GM23338 (cell line): ENCODE results near the gene CLDN11.

Experiments
- CREB1 ChIP-seq: fragments of 250-450 bp; sonication (Bioruptor Pico); IDR thresholded peaks from 2 replicates; pipeline ENCODE4 v1.5.0; 2020; ENCODE audit warnings: low read depth, mild to moderate bottlenecking, moderate library complexity
- EZH2 ChIP-seq: fragments of 200-600 bp; sonication (generic); IDR thresholded peaks from one replicate; pipeline ENCODE4 v1.8.0; 2017; ENCODE audit warnings: antibody characterized with exemption, mild to moderate bottlenecking, low read depth; ENCODE audit not compliant: unreplicated experiment
- POLR2AphosphoS5 ChIP-seq: IDR thresholded peaks from 2 replicates; pipeline ENCODE4 v1.6.1; 2016; ENCODE audit warnings: antibody characterized with exemption, low read depth
- TF ChIP-seq, protein P1 (sequence below), 2 experiments: fragments of 200-600 bp in 1 of 2; sonication (generic) in 1 of 2; conservative IDR thresholded peaks; 2 replicates each; pipeline versions ENCODE4 v1.5.1 to v1.6.1; 2016 to 2017; ENCODE audit warnings: antibody characterized with exemption in 2 of 2, low read depth in 2 of 2, mild to moderate bottlenecking in 2 of 2, moderate library complexity in 1 of 2
- TF ChIP-seq, protein P2 (sequence below): IDR thresholded peaks from one replicate; pipeline ENCODE4 v1.6.1; 2018; ENCODE audit warnings: antibody characterized with exemption; ENCODE audit not compliant: unreplicated experiment

DNA sequence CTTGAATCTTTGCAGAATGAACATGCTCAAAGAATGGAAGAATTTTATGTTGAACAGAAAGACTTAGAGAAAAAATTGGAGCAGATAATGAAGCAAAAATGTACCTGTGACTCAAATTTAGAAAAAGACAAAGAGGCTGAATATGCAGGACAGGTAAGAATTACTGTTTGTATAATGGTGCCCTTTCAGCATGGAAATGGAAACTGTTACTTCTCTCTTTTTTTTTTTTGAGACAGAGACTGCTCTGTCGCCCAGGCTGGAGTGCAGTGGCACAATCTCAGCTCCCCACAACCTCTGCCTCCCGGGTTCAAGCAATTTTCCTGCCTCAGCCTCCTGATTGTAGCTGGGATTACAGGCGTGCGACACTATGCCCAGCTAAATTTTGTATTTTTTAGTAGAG is 27.6 kb upstream of the CLDN11 start:
- TF ChIP-seq, protein P1, sequence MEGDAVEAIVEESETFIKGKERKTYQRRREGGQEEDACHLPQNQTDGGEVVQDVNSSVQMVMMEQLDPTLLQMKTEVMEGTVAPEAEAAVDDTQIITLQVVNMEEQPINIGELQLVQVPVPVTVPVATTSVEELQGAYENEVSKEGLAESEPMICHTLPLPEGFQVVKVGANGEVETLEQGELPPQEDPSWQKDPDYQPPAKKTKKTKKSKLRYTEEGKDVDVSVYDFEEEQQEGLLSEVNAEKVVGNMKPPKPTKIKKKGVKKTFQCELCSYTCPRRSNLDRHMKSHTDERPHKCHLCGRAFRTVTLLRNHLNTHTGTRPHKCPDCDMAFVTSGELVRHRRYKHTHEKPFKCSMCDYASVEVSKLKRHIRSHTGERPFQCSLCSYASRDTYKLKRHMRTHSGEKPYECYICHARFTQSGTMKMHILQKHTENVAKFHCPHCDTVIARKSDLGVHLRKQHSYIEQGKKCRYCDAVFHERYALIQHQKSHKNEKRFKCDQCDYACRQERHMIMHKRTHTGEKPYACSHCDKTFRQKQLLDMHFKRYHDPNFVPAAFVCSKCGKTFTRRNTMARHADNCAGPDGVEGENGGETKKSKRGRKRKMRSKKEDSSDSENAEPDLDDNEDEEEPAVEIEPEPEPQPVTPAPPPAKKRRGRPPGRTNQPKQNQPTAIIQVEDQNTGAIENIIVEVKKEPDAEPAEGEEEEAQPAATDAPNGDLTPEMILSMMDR (conservative IDR thresholded peaks at IDR 0.05; ENCODE audit: low read depth in 2 of 2) = no peak
- TF ChIP-seq EZH2 (no peak), CREB1 (CRISPR knock-in tag) (no peak), POLR2AphosphoS5 (no peak)
- TF ChIP-seq, protein P2, sequence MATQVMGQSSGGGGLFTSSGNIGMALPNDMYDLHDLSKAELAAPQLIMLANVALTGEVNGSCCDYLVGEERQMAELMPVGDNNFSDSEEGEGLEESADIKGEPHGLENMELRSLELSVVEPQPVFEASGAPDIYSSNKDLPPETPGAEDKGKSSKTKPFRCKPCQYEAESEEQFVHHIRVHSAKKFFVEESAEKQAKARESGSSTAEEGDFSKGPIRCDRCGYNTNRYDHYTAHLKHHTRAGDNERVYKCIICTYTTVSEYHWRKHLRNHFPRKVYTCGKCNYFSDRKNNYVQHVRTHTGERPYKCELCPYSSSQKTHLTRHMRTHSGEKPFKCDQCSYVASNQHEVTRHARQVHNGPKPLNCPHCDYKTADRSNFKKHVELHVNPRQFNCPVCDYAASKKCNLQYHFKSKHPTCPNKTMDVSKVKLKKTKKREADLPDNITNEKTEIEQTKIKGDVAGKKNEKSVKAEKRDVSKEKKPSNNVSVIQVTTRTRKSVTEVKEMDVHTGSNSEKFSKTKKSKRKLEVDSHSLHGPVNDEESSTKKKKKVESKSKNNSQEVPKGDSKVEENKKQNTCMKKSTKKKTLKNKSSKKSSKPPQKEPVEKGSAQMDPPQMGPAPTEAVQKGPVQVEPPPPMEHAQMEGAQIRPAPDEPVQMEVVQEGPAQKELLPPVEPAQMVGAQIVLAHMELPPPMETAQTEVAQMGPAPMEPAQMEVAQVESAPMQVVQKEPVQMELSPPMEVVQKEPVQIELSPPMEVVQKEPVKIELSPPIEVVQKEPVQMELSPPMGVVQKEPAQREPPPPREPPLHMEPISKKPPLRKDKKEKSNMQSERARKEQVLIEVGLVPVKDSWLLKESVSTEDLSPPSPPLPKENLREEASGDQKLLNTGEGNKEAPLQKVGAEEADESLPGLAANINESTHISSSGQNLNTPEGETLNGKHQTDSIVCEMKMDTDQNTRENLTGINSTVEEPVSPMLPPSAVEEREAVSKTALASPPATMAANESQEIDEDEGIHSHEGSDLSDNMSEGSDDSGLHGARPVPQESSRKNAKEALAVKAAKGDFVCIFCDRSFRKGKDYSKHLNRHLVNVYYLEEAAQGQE = no peak
